ENCODE measurements around the gene MTURN.

DNA sequence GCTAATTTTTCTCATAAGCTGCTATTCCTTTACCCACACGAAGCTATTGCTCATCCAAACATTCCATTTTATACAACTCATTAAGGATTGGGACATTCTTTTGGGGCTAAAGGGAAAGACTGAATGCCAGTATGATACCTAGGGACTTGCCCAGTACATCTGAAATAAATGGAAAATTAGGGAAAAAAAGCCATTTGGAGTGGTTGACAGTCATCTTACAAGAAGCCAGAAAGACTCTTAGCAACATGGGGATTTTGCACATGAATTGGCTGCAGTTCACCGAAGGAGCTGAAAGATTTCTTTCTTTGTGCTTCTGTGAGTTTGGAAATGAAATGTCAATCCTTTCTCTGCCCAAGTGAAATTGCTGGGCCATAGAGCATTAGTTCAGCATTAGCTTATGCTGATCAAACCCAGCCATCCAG lies 43.3 kb upstream of the MTURN start:
- TF ChIP-seq, protein P1, sequence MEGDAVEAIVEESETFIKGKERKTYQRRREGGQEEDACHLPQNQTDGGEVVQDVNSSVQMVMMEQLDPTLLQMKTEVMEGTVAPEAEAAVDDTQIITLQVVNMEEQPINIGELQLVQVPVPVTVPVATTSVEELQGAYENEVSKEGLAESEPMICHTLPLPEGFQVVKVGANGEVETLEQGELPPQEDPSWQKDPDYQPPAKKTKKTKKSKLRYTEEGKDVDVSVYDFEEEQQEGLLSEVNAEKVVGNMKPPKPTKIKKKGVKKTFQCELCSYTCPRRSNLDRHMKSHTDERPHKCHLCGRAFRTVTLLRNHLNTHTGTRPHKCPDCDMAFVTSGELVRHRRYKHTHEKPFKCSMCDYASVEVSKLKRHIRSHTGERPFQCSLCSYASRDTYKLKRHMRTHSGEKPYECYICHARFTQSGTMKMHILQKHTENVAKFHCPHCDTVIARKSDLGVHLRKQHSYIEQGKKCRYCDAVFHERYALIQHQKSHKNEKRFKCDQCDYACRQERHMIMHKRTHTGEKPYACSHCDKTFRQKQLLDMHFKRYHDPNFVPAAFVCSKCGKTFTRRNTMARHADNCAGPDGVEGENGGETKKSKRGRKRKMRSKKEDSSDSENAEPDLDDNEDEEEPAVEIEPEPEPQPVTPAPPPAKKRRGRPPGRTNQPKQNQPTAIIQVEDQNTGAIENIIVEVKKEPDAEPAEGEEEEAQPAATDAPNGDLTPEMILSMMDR (optimal IDR thresholded peaks at IDR 0.05 in 1 of 3, IDR thresholded peaks at IDR 0.05 in 1 of 3, conservative IDR thresholded peaks at IDR 0.05 in 1 of 3; ENCODE audit: extremely low read depth in 1 of 3, insufficient read depth in 2 of 3, low read length in 3 of 3) = no peak
- TF ChIP-seq EZH2 (IDR thresholded peaks at IDR 0.05; ENCODE audit: low read length) = no peak
